ENCODE data around the gene GREM2. TPM values are rescaled to one million over a fixed set of nuclear protein-coding genes. Genes with fewer than 3 reads are reported as not detected.

GREM2 gene
- total RNA-seq, 1 experiment from 2014 or later = not detected

GRCh38 chr1:240619906-240620621 is 8.1 kb upstream of the GREM2 start:
- CTCF ChIA-PET = no interaction called here
- H3K4me3 ChIP-seq (ENCODE audit: low read depth, low read length, poor library complexity, severe bottlenecking) = no peak overlapping the region
- intact Hi-C loops (cut with micrococcal nuclease; ENCODE audit: unreplicated experiment) = no loop called here

GRCh38 chr1:240619357-240619756 is 7.4 kb upstream of the GREM2 start:
- Histone ChIP-seq H3K36me3 (ENCODE audit: insufficient read depth, low read length, poor library complexity, severe bottlenecking) (no peaks in the 10 kb centered on the region), H3K9me3 (ENCODE audit: low read depth, low read length, poor library complexity, severe bottlenecking) (no peaks in the 10 kb centered on the region), H3K27me3 (replicated peaks; ENCODE audit: insufficient read depth, low read depth, low read length, poor library complexity) (peaks cover 14% of the 10 kb centered on the region), H3K27ac (ENCODE audit: low read depth, low read length, poor library complexity, severe bottlenecking) (no peak overlapping the region), H3K4me3 (ENCODE audit: low read depth, low read length, poor library complexity, severe bottlenecking) (no peak overlapping the region), H3K4me1 (ENCODE audit: insufficient read depth, low read length, poor library complexity, severe bottlenecking) (no peaks in the 10 kb centered on the region)
- TF ChIP-seq CTCF (conservative IDR thresholded peaks at IDR 0.05; ENCODE audit: low read depth, low read length) = no peak
- no peak for TF ChIP-seq EZH2 (IDR thresholded peaks at IDR 0.05; ENCODE audit: borderline replicate concordance, low read depth, low read length, poor library complexity, severe bottlenecking)
- BruUV-seq (replicated peaks) = no TSS peak
- no peak for DNase-seq (ENCODE audit: low spot score)
- intact Hi-C loops (cut with micrococcal nuclease; ENCODE audit: unreplicated experiment) = no loop called here
- ChIA-PET POLR2A (ENCODE audit: low non-redundant PET) (no interaction called here), CTCF (no interaction called here)

More at GRCh38 chr1:240619906-240620621, 8.1 kb upstream of the GREM2 start:
- Histone ChIP-seq H3K9me3 (ENCODE audit: low read depth, low read length, poor library complexity, severe bottlenecking) (no peaks in the 10 kb centered on the region), H3K36me3 (ENCODE audit: insufficient read depth, low read length, poor library complexity, severe bottlenecking) (no peaks in the 10 kb centered on the region), H3K27ac (ENCODE audit: low read depth, low read length, poor library complexity, severe bottlenecking) (no peak overlapping the region), H3K4me1 (ENCODE audit: insufficient read depth, low read length, poor library complexity, severe bottlenecking) (no peaks in the 10 kb centered on the region), H3K27me3 (replicated peaks; ENCODE audit: insufficient read depth, low read depth, low read length, poor library complexity) (peaks cover 7% of the 10 kb centered on the region)
- POLR2A ChIA-PET (ENCODE audit: low non-redundant PET) = no interaction called here
- TF ChIP-seq CTCF (conservative IDR thresholded peaks at IDR 0.05; ENCODE audit: low read depth, low read length) (no peak), EZH2 (IDR thresholded peaks at IDR 0.05; ENCODE audit: borderline replicate concordance, low read depth, low read length, poor library complexity, severe bottlenecking) (no peak)
- DNase-seq (ENCODE audit: low spot score) = no peak
- no TSS peak for BruUV-seq (replicated peaks)

- no TSS peak for BruUV-seq (replicated peaks)
- H3K4me1 ChIP-seq (ENCODE audit: insufficient read depth, low read length, poor library complexity, severe bottlenecking) = no peaks in the 10 kb centered on the region
- H3K27me3 ChIP-seq (replicated peaks; ENCODE audit: insufficient read depth, low read depth, low read length, poor library complexity) = peaks cover 18% of the 10 kb centered on the region
- CTCF ChIA-PET = no interaction called here
- H3K27ac ChIP-seq (ENCODE audit: low read depth, low read length, poor library complexity, severe bottlenecking) = no peak overlapping the region
- POLR2A ChIA-PET (ENCODE audit: low non-redundant PET) = no interaction called here
- intact Hi-C loops (cut with micrococcal nuclease; ENCODE audit: unreplicated experiment) = no loop called here
- TF ChIP-seq CTCF (conservative IDR thresholded peaks at IDR 0.05; ENCODE audit: low read depth, low read length) (no peak), EZH2 (IDR thresholded peaks at IDR 0.05; ENCODE audit: borderline replicate concordance, low read depth, low read length, poor library complexity, severe bottlenecking) (no peak)
- no peak for DNase-seq (ENCODE audit: low spot score)
- H3K36me3 ChIP-seq (ENCODE audit: insufficient read depth, low read length, poor library complexity, severe bottlenecking) = no peaks in the 10 kb centered on the region
- no peak overlapping the region for H3K4me3 ChIP-seq (ENCODE audit: low read depth, low read length, poor library complexity, severe bottlenecking)
- H3K9me3 ChIP-seq (ENCODE audit: low read depth, low read length, poor library complexity, severe bottlenecking) = no peaks in the 10 kb centered on the region
These were observed 7.0 kb upstream of the GREM2 start for GRCh38 chr1:240618946-240619345.
